HG03139 (cell line): Measurements from ENCODE around the gene MAML2.

Experiments used
- ATAC-seq: cut with Tn5 transposase; IDR thresholded peaks from one replicate; pipeline ENCODE4 v1.9.1; 2021; ENCODE audit not compliant: unreplicated experiment

Gene MAML2

DNA sequence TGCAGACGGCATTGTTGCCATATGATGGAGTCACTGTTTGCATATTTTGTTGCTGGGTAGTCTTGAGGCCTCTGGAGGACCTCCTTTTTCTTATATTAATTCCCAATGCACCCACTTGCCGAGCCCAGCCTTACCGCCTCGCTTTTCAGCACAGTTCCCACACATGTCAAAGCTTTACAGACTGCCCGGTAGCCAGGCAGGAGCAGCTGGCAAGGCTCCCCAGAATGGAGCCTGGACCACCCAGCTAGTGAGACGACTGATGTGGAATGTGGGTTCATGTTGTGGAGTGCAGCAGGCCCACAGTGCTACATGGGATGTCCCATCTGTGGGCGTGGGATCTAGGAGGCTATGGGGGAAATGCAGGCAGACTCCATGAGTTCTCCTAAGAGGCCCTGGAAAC, 319.7 kb downstream of the MAML2 start:
- no peak for ATAC-seq

- no peak for ATAC-seq
Observed at GRCh38 chr11:96021901-96022650, 320.9 kb downstream of the MAML2 start.

DNA sequence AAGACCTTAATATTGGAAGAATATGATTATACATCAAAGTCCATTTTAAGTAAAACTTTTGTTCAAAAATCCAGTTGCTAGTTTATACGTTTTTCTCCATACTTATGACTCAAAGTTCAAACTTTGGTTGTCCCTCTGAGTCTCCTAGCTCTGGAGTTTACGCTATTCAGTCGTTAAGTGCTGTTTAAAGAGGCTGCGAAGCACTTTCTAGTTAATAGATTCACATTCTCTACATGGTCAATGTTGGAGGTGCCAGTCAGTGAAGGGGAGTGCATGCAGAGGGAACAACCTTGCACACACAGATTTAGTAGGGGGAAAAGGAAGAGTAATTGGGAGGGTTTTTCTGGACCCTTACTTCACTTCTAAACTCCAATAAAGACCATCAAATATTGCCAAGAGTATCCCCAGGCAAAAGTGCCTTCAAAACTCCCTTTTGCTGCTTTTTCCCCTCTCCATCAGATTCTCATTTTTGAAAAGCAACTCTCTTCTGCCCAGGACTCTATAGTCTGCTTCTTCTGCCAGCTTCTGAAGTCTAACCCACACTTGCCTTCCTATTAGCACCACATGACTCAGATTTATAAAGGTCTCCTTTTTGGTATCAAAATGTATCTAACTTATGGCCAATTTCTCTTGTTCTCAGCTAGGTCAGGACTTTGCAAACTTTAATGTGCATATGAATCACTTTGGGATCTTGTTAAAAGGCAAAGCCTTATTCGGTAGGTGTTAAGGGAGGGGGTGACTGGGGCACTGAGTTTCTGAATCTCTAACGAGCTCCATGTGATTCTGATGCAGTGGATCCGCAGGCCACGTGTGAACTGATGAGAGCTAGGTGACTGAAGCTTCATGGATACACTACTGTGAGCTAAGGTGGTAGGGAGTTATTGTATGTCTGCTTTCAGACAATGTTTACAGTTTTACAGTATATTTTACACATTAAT, 322.9 kb downstream of the MAML2 start:
- no peak for ATAC-seq

DNA sequence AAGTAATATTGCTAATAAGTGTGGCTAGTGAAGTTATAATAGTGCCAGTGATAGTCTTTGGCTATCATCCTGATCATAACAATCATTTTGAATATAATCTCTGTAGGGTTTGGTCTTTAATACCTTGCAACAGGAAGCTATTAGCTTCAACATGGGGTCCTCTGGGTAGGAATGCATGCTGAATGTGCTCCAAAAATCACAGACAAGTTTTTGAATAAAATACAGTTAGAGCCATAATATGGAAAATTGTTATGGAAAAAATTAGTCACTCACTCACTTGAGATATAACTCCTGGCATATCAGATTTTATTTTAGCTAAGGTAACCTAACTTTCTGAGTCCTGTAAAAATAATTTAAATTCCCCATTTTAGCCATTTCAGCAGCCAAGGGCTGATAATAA, 323.7 kb downstream of the MAML2 start:
- no peak for ATAC-seq

- no peak for ATAC-seq
Observed at GRCh38 chr11:96017856-96018255, 325.1 kb downstream of the MAML2 start.

DNA sequence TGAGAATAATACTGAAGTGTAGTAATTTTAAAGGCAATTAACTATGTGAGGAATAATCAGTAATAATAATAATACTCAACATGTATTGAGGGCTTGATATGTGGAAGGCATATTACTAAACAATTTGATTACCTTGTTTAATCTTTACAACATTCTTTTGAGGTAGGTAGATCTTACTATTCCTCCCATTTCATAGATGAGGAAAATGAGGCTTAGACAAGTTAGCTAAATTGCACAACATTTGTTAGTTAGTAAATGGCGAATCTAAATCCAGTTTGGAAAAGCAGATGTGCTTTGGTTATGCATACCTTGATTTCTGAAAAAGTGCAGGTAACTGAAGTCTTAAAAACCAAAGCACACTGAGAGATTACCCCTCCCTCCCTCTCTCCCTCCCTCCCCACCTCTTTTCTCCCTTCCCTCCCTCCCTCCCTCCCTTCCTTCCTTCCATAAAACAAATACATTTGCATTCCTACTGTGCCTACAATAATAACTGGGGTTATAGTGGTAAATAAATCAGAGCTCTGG, 326.0 kb downstream of the MAML2 start:
- no peak for ATAC-seq

- no peak for ATAC-seq
Observed at GRCh38 chr11:96015906-96016565, 327.0 kb downstream of the MAML2 start.

- ATAC-seq, result no peak
Observed at GRCh38 chr11:96014217-96014616, 328.8 kb downstream of the MAML2 start.

GRCh38 chr11:96013461-96014213, 329.4 kb downstream of the MAML2 start:
- ATAC-seq, result no peak

DNA sequence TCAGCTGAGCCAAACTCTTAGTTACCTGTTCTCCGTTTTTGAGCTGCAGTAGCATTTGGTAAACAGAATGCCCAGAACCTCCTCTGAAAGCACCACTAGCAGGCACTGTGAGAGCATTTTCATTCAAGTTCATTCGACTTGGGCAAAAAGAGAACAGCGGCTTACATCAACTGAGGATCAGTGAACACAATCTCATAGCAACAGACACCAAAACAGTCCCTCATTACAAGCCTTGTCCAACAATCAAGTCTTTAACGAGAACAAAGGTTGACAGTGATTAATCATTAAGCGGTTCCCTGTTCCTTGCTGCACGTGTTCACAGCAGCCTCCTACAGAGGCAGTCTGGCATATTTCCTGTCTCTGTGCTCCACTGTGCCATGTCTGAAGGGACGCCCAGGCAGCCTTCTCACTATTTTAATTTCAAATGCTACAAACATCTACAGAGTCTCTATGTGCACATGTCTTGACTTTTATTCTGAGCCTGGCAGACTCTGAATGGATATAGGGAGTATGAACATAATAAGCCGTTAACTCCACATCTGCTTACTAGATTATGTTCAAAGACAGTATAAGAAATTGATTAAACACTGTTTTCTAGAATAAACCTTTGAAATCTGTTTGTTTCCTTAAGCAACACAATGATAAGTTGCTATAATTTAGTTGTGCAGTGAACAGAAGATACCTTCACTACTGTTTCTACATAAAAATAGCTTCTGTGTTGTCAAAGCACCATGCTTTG, 330.7 kb downstream of the MAML2 start:
- ATAC-seq, result peak; percentile 91

GRCh38 chr11:96010683-96011082, 332.3 kb downstream of the MAML2 start:
- ATAC-seq, result no peak

DNA sequence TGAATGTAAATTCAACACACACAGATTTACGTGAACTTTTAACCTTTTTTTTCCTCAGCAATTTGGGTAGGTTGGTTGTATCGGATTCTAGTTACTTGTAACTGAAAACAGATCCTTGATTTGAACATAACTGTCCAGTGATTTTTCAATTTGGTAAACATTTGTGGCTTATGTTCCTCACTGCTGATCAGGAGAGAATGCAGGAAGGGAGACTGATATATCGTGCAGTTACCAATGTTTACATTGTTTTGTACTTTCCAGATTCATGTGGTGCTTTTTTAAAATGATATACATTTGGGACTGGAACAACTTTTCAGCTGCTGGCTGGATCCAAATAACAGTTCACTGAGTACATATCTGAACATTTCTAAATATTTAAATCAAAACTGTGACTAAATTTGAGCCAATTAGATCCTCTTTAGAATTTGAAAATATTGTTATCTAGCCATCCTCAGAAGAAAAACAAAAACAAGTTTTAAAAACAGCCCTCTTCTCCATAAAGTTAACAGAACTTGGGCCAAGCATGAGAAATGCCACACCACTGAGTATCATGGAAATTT, 334.8 kb downstream of the MAML2 start:
- ATAC-seq, result no peak

GRCh38 chr11:96006037-96006436, 337.0 kb downstream of the MAML2 start:
- ATAC-seq, result no peak

GRCh38 chr11:96004862-96005261, 338.1 kb downstream of the MAML2 start:
- no peak for ATAC-seq

- ATAC-seq, result no peak
Observed at GRCh38 chr11:96002754-96003290, 340.2 kb downstream of the MAML2 start.

DNA sequence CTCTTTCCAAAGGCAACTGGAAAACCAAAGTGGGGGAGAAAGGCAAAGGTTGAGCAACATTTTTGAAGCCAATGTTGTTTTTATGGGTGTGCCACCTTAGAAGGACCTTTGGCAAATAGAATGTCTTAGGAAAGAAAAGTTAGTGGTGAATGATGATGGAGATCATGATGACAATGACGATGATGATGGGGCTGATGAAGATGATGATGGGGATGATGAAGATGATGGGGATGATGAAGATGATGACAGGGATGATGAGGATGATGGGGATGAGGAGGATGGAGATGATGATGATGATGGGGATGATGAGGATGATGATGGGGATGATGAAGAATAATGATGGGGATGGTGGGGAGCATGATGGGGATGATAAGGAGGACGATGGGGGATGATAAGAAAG, 340.7 kb downstream of the MAML2 start:
- ATAC-seq, result no peak

GRCh38 chr11:96001037-96001436, 342.0 kb downstream of the MAML2 start:
- no peak for ATAC-seq

DNA sequence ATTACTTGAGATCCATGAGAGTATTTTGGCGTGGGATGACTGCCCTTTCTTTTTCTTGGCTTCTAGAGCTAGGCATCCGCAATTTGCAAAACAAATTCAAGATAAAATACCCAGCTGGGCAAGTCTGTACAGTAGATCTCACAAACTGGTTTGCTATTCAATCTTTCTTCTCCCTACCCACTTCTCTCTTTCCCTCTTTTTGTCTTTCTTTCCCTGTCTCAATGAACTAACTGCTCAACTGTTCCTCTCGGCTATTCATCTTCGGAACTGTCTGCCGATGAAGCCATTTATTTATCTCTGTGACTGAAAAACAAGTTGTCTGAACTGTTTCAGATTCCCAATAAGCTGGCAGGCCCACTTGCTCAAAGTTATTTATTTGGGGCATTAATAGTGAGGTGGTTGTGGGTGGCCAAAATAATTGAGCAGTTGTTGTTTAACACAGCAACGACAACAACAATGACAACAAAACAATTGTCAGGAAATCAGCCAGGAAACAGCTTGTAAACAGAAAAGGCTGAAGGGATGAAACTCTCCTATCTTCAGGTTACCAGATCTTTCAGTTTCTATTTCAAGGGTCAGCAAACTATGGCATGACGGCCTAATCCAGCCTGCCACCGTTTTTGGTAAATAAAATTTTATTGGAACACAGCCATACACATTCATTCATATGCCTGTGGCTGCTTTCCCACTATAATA, 343.1 kb downstream of the MAML2 start:
- no peak for ATAC-seq
